Measurements from ENCODE around the gene SNRK.

Gene SNRK

GRCh38 chr3:43270078-43270477 lies 16.3 kb upstream of the SNRK start:
- no peak for DNase-seq (ENCODE audit: low spot score)

- no peak for DNase-seq (ENCODE audit: low spot score)
Measured at GRCh38 chr3:43273416-43273815, 12.9 kb upstream of the SNRK start.

- no peak for DNase-seq (ENCODE audit: low spot score)
Measured at GRCh38 chr3:43279082-43279481, 7.3 kb upstream of the SNRK start.

GRCh38 chr3:43279532-43279931 lies 6.8 kb upstream of the SNRK start:
- no peak for DNase-seq (ENCODE audit: low spot score)

GRCh38 chr3:43281020-43281419 lies 5.3 kb upstream of the SNRK start:
- no peak for DNase-seq (ENCODE audit: low spot score)

- DNase-seq (ENCODE audit: low spot score), result no peak
Measured at GRCh38 chr3:43284171-43284570, 2.2 kb upstream of the SNRK start.

- DNase-seq (ENCODE audit: low spot score), result no peak
Measured at GRCh38 chr3:43285644-43286043, 696 bp upstream of the SNRK start.

GRCh38 chr3:43286841-43287499 lies 630 bp downstream of the SNRK start:
- DNase-seq (ENCODE audit: low spot score), result no peak

GRCh38 chr3:43287500-43287873 lies 1.1 kb downstream of the SNRK start:
- no peak for DNase-seq (ENCODE audit: low spot score)

- DNase-seq (ENCODE audit: low spot score), result peak; percentile 56
Measured at GRCh38 chr3:43288366-43288765, 2.0 kb downstream of the SNRK start.

- no peak for DNase-seq (ENCODE audit: low spot score)
Measured at GRCh38 chr3:43288850-43289249, 2.5 kb downstream of the SNRK start.

- no peak for DNase-seq (ENCODE audit: low spot score)
Measured at GRCh38 chr3:43289401-43289800, 3.1 kb downstream of the SNRK start.

GRCh38 chr3:43289841-43290470 lies 3.6 kb downstream of the SNRK start:
- no peak for DNase-seq (ENCODE audit: low spot score)

- DNase-seq (ENCODE audit: low spot score), result no peak
Measured at GRCh38 chr3:43290956-43291355, 4.6 kb downstream of the SNRK start.

- no peak for DNase-seq (ENCODE audit: low spot score)
Measured at GRCh38 chr3:43291546-43291945, 5.2 kb downstream of the SNRK start.

- DNase-seq (ENCODE audit: low spot score), result no peak
Measured at GRCh38 chr3:43294975-43295374, 8.6 kb downstream of the SNRK start.

- DNase-seq (ENCODE audit: low spot score), result no peak
Measured at GRCh38 chr3:43296565-43296964, 10.2 kb downstream of the SNRK start.

- no peak for DNase-seq (ENCODE audit: low spot score)
Measured at GRCh38 chr3:43298292-43298691, 12.0 kb downstream of the SNRK start.

GRCh38 chr3:43298761-43299160 lies 12.4 kb downstream of the SNRK start:
- no peak for DNase-seq (ENCODE audit: low spot score)

- no peak for DNase-seq (ENCODE audit: low spot score)
Measured at GRCh38 chr3:43302116-43302880, 16.0 kb downstream of the SNRK start.

- no peak for DNase-seq (ENCODE audit: low spot score)
Measured at GRCh38 chr3:43304126-43304525, 17.8 kb downstream of the SNRK start.

GRCh38 chr3:43307226-43307625 lies 20.9 kb downstream of the SNRK start:
- no peak for DNase-seq (ENCODE audit: low spot score)

GRCh38 chr3:43307649-43308048 lies 21.3 kb downstream of the SNRK start:
- no peak for DNase-seq (ENCODE audit: low spot score)

Measured in hepatic stellate cell (primary cell).